HepG2 (cell line): ENCODE measurements around the gene PDGFRB. TPM values are rescaled to one million over a fixed set of nuclear protein-coding genes. Genes with fewer than 3 reads are reported as not detected.

Experiments used
- ATAC-seq: fragments of 200-7000 bp; cut with Tn5 transposase; 3 replicates; pipeline ENCODE4 v1.9.1; 2020; ENCODE audit warnings: mild to moderate bottlenecking, moderate library complexity
- BruUV-seq: library from RNA; stranded (reverse); fragments of 400-500 nt; replicated peaks from 2 replicates; lab custom pipeline; 2021; lab: Mats Ljungman, UMichigan
- CTCF ChIA-PET: fragments of 300-600 bp; formaldehyde crosslinking; extraction: SDS; loops from one replicate; lab custom pipeline; 2021; ENCODE audit warnings: low total read pairs, inconsistent platforms, low intra/inter-chr PET ratio; lab: Yijun Ruan, JAX
- POLR2A ChIA-PET: fragments of 350-600 bp; sonication (Branson Sonifier 250); formaldehyde crosslinking; loops from one replicate; lab custom pipeline; 2020; ENCODE audit warnings: antibody characterized with exemption, inconsistent platforms; lab: Yijun Ruan, JAX
- DNase-seq: peaks from one replicate; pipeline ENCODE4 v3.0.0-alpha.2; 2015; ENCODE audit warnings: low spot score
- FAIRE-seq: peaks from 3 replicates; lab custom pipeline; 2011; peaks lifted over from hg19 to GRCh38; lab: Jason Lieb, UNC
- H2AFZ ChIP-seq: one replicate; pipeline ENCODE4 v1.6.1; 2011; ENCODE audit warnings: low read length, inconsistent platforms
- H3K27ac ChIP-seq: fragments of 300-600 bp; 3 replicates; pipeline ENCODE4 v1.8.0; 2011; ENCODE audit warnings: mixed run types, mild to moderate bottlenecking, mixed read lengths, low read length, inconsistent platforms; ENCODE audit not compliant: insufficient read depth; ENCODE audit errors: extremely low read length
- H3K27me3 ChIP-seq, 2 experiments: fragments of 200-600 bp in 1 of 2; 2 replicates in 1 of 2; 3 replicates in 1 of 2; pipeline versions ENCODE4 v1.6.0 to v1.8.0; 2011; ENCODE audit warnings: low read length in 2 of 2, mild to moderate bottlenecking in 2 of 2, moderate library complexity in 2 of 2, inconsistent platforms in 1 of 2; ENCODE audit not compliant: insufficient read depth in 2 of 2, control insufficient read depth in 1 of 2
- H3K36me3 ChIP-seq, 2 experiments: fragments of 200-600 bp in 1 of 2; replicated peaks in 1 of 2; 2 replicates in 1 of 2; 3 replicates in 1 of 2; pipeline versions ENCODE4 v1.5.1 to v1.8.0; 2011; ENCODE audit warnings: low read length in 2 of 2, inconsistent platforms in 1 of 2; ENCODE audit not compliant: insufficient read depth in 2 of 2, control insufficient read depth in 1 of 2
- H3K4me1 ChIP-seq: 2 replicates; pipeline ENCODE4 v1.5.1; 2012; ENCODE audit warnings: low read length, inconsistent platforms; ENCODE audit not compliant: insufficient read depth
- H3K4me2 ChIP-seq: 2 replicates; pipeline ENCODE4 v1.6.0; 2011; ENCODE audit warnings: low read depth, low read length, inconsistent platforms
- H3K4me3 ChIP-seq, 3 experiments: fragments of 200-600 bp in 1 of 3; sonication (generic), shearing (Covaris generic) in 1 of 3; replicated peaks in 1 of 3; 2 replicates each; pipeline ENCODE4 v1.5.1; 2011 to 2016; ENCODE audit warnings: low read length in 3 of 3, inconsistent platforms in 2 of 3, low read depth in 2 of 3, mild to moderate bottlenecking in 2 of 3, control low read depth in 1 of 3, mixed read lengths in 1 of 3; ENCODE audit not compliant: insufficient read depth in 1 of 3
- H3K79me2 ChIP-seq: one replicate; pipeline ENCODE4 v1.6.1; 2011; ENCODE audit warnings: low read length, inconsistent platforms; ENCODE audit not compliant: insufficient read depth
- H3K9ac ChIP-seq: 2 replicates; pipeline ENCODE4 v1.6.0; 2011; ENCODE audit warnings: mild to moderate bottlenecking, low read depth, low read length, inconsistent platforms; ENCODE audit not compliant: insufficient read depth
- H3K9me3 ChIP-seq: 2 replicates; pipeline ENCODE4 v1.5.1; 2012; ENCODE audit warnings: mild to moderate bottlenecking, low read length
- H4K20me1 ChIP-seq: 2 replicates; pipeline ENCODE4 v1.6.0; 2011; ENCODE audit warnings: inconsistent platforms, mild to moderate bottlenecking, low read length, moderate library complexity; ENCODE audit not compliant: insufficient read depth
- FOSL2 ChIP-seq: sonication (generic); formaldehyde crosslinking; IDR thresholded peaks from 2 replicates; pipeline ENCODE4 v1.4.0; 2020; ENCODE audit warnings: missing genetic modification reagents
- HMG20B ChIP-seq: conservative IDR thresholded peaks from 2 replicates; pipeline ENCODE4 v1.6.1; 2016; ENCODE audit warnings: missing genetic modification reagents, missing compliant biosample characterization
- JUN ChIP-seq: sonication (generic); formaldehyde crosslinking; IDR thresholded peaks from 2 replicates; pipeline ENCODE4 v1.4.0; 2020; ENCODE audit warnings: mild to moderate bottlenecking, missing genetic modification reagents
- MAFG ChIP-seq: sonication (generic); formaldehyde crosslinking; IDR thresholded peaks from 2 replicates; pipeline ENCODE4 v1.5.1; 2020; ENCODE audit warnings: mild to moderate bottlenecking, missing genetic modification reagents
- MIXL1 ChIP-seq: IDR thresholded peaks from 2 replicates; pipeline ENCODE4 v1.6.1; 2016
- RBFOX2 ChIP-seq: fragments of 200-400 bp; formaldehyde crosslinking; IDR thresholded peaks from 2 replicates; pipeline ENCODE4 v1.6.1; 2017; ENCODE audit warnings: low read depth, mild to moderate bottlenecking, low read length
- SIN3A ChIP-seq: IDR thresholded peaks from 2 replicates; pipeline ENCODE4 v1.6.1; 2011; ENCODE audit warnings: low read depth, mild to moderate bottlenecking, control low read depth, low read length, borderline replicate concordance
- SMC3 ChIP-seq: IDR thresholded peaks from 2 replicates; pipeline ENCODE4 v1.6.1; 2011; ENCODE audit warnings: low read length, improper control_type of control experiment
- ZFP91 ChIP-seq: sonication (generic); formaldehyde crosslinking; IDR thresholded peaks from 2 replicates; pipeline ENCODE4 v1.9.0; 2022; ENCODE audit warnings: missing genetic modification reagents, mild to moderate bottlenecking, borderline replicate concordance
- ZFYVE20 ChIP-seq: sonication (generic); formaldehyde crosslinking; IDR thresholded peaks from 2 replicates; pipeline ENCODE4 v1.8.0; 2023; ENCODE audit warnings: low read depth, mild to moderate bottlenecking, moderate library complexity, missing genetic modification reagents, borderline replicate concordance
- ZMYM3 ChIP-seq: sonication (generic); formaldehyde crosslinking; IDR thresholded peaks from 2 replicates; pipeline ENCODE4 v1.5.1; 2020; ENCODE audit warnings: mild to moderate bottlenecking, missing genetic modification reagents
- ZNF230 ChIP-seq: sonication (generic); formaldehyde crosslinking; IDR thresholded peaks from 2 replicates; pipeline ENCODE4 v1.4.0; 2020; ENCODE audit warnings: mild to moderate bottlenecking, missing genetic modification reagents
- ZNF326 ChIP-seq: sonication (generic); formaldehyde crosslinking; IDR thresholded peaks from 2 replicates; pipeline ENCODE4 v1.4.0; 2020; ENCODE audit warnings: missing genetic modification reagents, borderline replicate concordance
- ZNF704 ChIP-seq: sonication (generic); formaldehyde crosslinking; IDR thresholded peaks from 2 replicates; pipeline ENCODE4 v1.8.1; 2023; ENCODE audit warnings: mild to moderate bottlenecking, inconsistent platforms, moderate library complexity, missing genetic modification reagents, borderline replicate concordance
- WGBS: methylation state at CpG from one replicate; pipeline ENCODE4 v1.1.6; 2017; ENCODE audit warnings: low lambda C conversion rate; 5-methylcytosine and 5-hydroxymethylcytosine counted together
- in situ Hi-C: cut with HindIII; loops from 2 replicates; pipeline ENCODE4 v1.10.0; 2017; ENCODE audit warnings: low pct_unique_long_range_greater_than_20kb; ENCODE audit not compliant: extremely low pct_ligation_motif_present
- intact Hi-C: fragments of 100-400 bp; cut with micrococcal nuclease; formaldehyde crosslinking; loops from one replicate; pipeline ENCODE4 v1.10.0; 2022; ENCODE audit not compliant: unreplicated experiment
- polyA plus RNA-seq, 8 experiments: library from polyadenylated mRNA; depleted of rRNA in 3 of 8; stranded (reverse) in 7 of 8; unstranded in 1 of 8; fragments of >200 nt; fragmentation: Illumina TruSeq in 4 of 8; extraction: Trizol in 4 of 8; gene quantifications; 2 replicates each; pipeline versions ENCODE4 v1.2.1 to v1.2.3, GENCODE V29; 2011 to 2016; ENCODE audit warnings: low read depth in 4 of 8, missing spikeins in 1 of 8, mixed read lengths in 1 of 8; ENCODE audit not compliant: insufficient read depth in 1 of 8
- total RNA-seq, 5 experiments: library from RNA; depleted of rRNA; stranded (reverse); fragments of >200 nt; fragmentation: Illumina TruSeq; extraction: Trizol; gene quantifications; 2 replicates each; pipeline ENCODE4 v1.2.3, GENCODE V29; 2016; ENCODE audit warnings: low read depth in 1 of 5

Gene PDGFRB
- total and polyA plus RNA-seq, 2 of the 13 experiments (the other 11 are each of a cell fraction or from before 2014, with no cell fraction given): 4.0 to 21.0 TPM

- BruUV-seq: no TSS peak
- CTCF ChIA-PET: no interaction called here
- H3K36me3 ChIP-seq: no peaks in the 10 kb centered on the region
- H4K20me1 ChIP-seq: no peaks in the 10 kb centered on the region
- H3K27me3 ChIP-seq: no peaks in the 10 kb centered on the region
- no peak overlapping the region for H2AFZ ChIP-seq
- DNase-seq: no peak
- no peak for ATAC-seq
- in situ Hi-C loops: no loop called here
- FAIRE-seq: no peak
- H3K4me3 ChIP-seq: peak overlapping the region; percentile 38 to 76 (median 48); a peak in 4 of 6 replicates
- peak overlapping the region; percentile 85 for H3K9ac ChIP-seq
- POLR2A ChIA-PET: interaction anchor here (1.3 to 3.6 kb wide), 4 partner anchors 14 to 404 kb away, joined by 3 to 31 read pairs (median 15); partner anchors contain the start of gene PDGFRB
- H3K9me3 ChIP-seq: no peaks in the 10 kb centered on the region
- intact Hi-C loops: loop anchor here (5.0 kb wide), 1 partner anchor 218 kb away; the partner anchor contains the start of gene TCOF1
- TF ChIP-seq ZNF704: peak; percentile 10; the same call in 1 of the 2 replicates
- no peak for TF ChIP-seq SIN3A
- no peak for TF ChIP-seq ZFYVE20 (CRISPR knock-in tag)
- no peak for TF ChIP-seq MAFG (CRISPR knock-in tag)
- TF ChIP-seq, all 625 proteins: peak for 1
- H3K79me2 ChIP-seq: peaks cover 2% of the 10 kb centered on the region
- 75% methylated on average over 4 of the region's 6 CpGs for WGBS
- H3K4me1 ChIP-seq: peaks cover 99% of the 10 kb centered on the region
- H3K4me2 ChIP-seq: peak overlapping the region; percentile 100
- peak overlapping the region; percentile 91 for H3K27ac ChIP-seq
Observed at GRCh38 chr5:150139334-150139733, 16.3 kb downstream of the PDGFRB start.

GRCh38 chr5:150138551-150139265 is 16.9 kb downstream of the PDGFRB start:
- Histone ChIP-seq H2AFZ (no peak overlapping the region), H3K36me3 (no peaks in the 10 kb centered on the region), H3K4me3 (peak overlapping the region; percentile 48 to 76 (median 64)), H3K9ac (peak overlapping the region; percentile 85), H3K27ac (peak overlapping the region; percentile 91), H3K27me3 (no peaks in the 10 kb centered on the region), H3K79me2 (peaks cover 2% of the 10 kb centered on the region), H3K9me3 (no peaks in the 10 kb centered on the region), H4K20me1 (no peaks in the 10 kb centered on the region), H3K4me1 (peaks cover 97% of the 10 kb centered on the region), H3K4me2 (peak overlapping the region; percentile 100)
- peak; percentile 89 for DNase-seq
- intact Hi-C loops: loop anchor here (5.0 kb wide), 1 partner anchor 219 kb away; the partner anchor contains the start of gene TCOF1
- in situ Hi-C loops: no loop called here
- CTCF ChIA-PET: no interaction called here
- POLR2A ChIA-PET: interaction anchor here (1.0 to 3.6 kb wide), 8 partner anchors 15 to 404 kb away, joined by 3 to 31 read pairs (median 8); partner anchors contain the start of genes CD74 and PDGFRB
- no TSS peak for BruUV-seq
- WGBS: 25% methylated on average over 5 of the region's 10 CpGs
- ATAC-seq: peak; percentile 62
- peak; percentile 77 for FAIRE-seq
- TF ChIP-seq ZNF230: no peak
- 0 out of 2 replicates have a peak, but pooled peaks have one; percentile 33 for TF ChIP-seq MIXL1 (CRISPR knock-in tag)
- TF ChIP-seq FOSL2 (CRISPR knock-in tag): peak; percentile 54
- no peak for TF ChIP-seq SMC3
- TF ChIP-seq ZMYM3: peak; percentile 97
- TF ChIP-seq HMG20B: peak; percentile 64; the same call in 1 of the 2 replicates
- TF ChIP-seq ZFP91 (CRISPR knock-in tag): peak; percentile 20; the same call in 1 of the 2 replicates
- peak; percentile 77 for TF ChIP-seq RBFOX2
- TF ChIP-seq JUN (CRISPR knock-in tag): no peak
- TF ChIP-seq ZNF326 (CRISPR knock-in tag): no peak
